ENCODE results near the gene CNTNAP3B.
"Not testable (repeated sequence)": the region's sequence is repeated elsewhere in the genome, so short reads cannot be mapped to it uniquely, and the experiment has no call there.

Gene CNTNAP3B

DNA sequence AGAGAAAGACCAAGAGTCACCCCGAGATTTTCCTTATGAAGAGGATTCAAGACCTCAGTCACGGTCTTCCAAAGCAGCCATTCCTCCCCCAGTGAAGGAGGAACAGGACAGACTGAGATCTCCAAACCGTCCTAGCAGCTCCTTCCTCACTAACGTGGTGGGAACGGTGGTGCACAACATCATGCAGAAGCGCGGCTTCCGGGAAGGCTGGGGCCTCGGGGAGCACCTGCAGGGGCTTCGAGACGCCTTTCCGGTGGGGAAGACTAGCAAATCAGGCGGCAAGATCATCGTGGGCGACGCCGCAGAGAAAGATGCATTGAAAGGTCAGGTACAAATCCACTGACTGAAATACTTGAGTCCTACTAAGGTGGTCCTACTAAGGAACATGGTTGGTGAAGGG is 154.3 kb downstream of the CNTNAP3B start:
- not testable (repeated sequence) for DNase-seq

DNA sequence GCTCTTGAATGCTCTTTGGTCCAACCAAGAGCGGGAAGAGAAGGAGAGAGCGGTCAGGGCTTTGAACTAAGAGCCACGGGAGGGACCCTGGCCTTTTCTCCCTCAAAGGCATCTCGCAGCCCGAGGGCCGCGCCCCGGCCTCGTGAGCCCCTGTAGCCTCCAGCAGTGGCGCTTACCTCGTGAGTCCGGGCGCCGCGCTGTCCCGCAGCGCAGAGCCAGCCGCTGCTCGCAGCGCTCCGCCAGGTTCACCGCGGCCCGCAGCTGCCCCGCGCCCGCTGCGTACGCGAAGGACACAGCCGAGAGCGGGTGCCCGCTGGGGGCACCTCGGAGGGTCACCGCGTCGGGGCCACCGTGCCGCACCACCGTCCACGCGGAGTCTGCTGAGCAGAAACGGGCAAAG is 176.2 kb downstream of the CNTNAP3B start:
- not testable (repeated sequence) for DNase-seq

DNA sequence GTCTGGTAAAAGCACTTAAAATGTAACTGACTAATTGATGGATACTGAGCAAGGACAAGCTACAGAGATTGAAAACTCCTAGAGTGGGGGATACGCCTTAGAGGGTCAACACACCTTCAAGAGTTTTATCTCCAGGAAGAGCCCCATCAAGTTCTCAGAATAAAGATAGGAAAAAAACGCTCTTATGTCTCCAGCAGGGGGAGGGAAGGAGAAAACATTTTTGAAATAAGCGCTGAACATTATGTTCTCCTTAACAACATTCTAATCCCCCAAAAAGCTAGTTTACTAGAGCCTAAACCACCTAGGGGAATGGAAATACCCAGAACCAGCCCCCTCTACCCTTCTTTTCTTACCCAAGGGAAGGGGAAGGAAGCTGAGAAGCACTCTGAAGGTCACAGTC is 187.5 kb downstream of the CNTNAP3B start:
- DNase-seq: not testable (repeated sequence)

DNA sequence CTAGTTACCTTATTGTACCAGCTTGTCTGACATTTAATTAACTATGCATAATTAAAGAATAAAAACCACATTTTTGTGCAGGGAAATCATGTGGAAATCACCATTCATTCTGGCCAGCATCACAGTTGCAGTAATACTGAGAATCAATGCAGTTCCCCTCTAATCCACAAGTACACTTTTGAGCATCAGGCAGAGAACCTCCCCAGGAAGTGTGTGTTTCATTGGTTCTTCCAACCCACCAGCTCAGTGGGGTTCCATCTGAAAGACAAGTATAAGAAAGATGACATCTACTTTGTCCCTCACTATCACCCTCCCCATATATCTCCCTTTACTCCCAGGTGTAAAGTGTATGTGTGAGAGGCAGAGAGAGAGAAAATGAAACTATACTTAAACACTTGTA is 191.1 kb downstream of the CNTNAP3B start:
- not testable (repeated sequence) for DNase-seq

DNA sequence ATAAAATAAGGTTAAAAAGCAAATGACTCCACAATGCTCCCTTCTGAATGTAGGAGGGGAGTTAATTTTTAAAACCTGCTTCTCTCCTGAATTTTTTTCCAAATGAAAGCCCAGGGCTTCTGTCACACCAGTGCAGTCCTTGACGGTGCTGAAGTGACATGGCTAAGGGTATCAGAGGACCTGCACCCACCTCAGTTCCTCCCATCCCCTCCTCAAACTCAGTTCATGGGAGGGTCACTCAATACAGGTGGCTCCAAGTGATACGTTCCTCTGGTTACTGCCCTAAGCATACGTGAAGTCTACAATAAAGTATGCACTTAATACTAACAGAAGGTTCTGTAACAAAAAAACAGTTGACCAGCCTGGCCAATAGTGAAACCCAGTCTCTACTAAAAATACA is 193.5 kb downstream of the CNTNAP3B start:
- not testable (repeated sequence) for DNase-seq

DNA sequence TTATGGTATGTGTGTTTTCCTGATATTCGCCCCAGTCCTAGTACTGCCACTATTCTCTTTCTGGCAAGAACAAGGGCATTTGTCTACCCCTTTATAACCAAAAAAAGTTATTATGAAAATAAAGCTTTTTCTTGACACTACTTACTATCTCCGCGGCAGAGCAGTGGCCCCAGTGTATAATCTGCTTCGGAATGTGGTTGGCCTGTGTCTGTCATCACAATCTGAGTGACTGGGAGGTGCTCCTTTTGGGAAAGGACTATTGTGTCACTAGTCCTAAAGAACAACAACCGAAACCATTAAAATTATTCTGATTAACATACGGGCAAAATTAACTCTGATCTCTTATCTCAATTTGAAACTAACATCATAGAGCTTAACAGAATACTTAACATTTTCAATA is 200.1 kb downstream of the CNTNAP3B start:
- DNase-seq: not testable (repeated sequence)

DNA sequence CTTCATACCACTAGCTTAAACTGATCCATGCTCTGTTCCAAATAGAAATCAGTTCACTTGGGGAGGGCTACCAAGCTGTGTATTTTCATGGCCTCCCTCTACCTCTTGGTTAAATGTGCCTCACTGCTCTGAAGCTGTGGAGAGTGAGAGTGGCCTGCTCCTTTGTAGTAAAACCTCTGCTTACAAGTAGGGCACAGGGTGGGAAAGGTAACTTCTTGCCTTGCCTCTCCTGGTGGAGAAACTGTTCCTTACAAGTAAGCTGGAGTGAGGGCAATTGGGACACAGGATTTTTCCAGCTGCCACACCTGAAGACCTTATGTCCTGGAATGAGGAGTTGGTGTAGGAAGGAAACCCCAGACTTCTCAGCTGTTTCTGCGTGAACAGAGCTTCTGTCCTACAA is 211.9 kb downstream of the CNTNAP3B start:
- not testable (repeated sequence) for DNase-seq

DNA sequence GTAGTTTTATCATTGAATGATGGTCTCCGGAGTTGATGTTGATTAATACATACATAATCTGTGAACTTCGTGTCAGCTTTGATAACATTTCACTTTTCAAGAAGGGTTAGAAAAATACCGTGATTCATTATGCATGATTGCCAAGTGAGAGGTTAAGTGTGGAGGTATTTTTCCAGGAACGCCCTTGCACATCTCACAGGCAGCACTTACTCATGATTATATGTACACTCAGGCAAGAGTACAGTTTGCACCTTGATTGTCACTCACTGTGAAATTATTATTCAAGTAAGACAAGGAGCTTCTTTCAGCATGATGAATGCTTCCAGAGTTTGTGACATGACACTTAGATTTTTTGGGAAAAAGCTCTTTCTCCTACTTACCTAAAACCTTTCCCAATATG is 223.7 kb downstream of the CNTNAP3B start:
- DNase-seq: not testable (repeated sequence)

DNA sequence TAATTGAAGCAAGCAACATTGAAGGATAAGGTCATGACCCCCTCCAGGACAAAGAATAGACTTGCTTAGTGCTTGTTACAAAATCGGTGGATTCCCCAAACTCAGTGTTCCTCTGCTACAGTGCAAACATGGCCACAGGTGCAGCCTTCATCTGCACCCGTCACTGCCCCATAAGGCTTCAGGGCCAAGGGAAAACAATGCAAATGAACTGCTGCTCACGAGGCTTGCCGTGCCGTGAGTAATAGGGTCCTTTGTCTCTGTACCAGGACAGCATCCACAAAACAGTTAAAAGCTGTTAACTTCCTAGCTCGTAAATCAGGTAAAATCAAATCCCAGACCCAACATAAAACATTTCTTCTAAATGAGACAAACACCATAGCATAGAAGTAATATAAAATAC is 226.5 kb downstream of the CNTNAP3B start:
- DNase-seq: not testable (repeated sequence)

DNA sequence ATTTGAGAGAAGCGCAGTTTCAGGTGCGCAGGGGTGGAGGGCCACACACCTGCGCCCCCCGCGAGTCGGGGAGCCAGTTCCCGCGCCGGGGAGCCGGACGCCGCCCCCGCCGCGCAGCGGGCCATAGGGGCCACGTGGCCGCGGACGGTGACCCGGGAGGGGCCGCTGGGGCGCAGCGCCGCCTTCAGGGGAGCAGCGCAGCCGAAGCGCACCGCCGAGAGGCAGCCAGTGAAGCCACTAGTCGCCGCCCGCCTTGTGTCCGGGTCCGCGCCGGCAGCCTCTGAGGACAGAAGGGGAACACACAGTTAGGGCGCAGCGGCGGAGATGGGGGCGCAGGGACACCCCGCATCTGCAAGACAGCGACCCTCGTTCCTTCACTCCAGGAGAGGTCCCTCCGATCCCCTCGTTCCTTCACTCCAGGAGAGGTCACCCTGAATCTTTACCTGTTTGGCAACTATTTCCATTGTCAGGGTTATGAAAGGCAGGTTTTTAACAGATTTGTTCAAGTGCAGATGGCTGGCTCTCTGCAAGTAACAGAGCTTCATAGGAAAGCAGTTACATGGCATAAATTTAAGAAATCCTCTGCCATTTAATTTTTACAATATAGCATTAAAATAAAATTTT is 230.4 kb downstream of the CNTNAP3B start:
- DNase-seq: not testable (repeated sequence)

DNA sequence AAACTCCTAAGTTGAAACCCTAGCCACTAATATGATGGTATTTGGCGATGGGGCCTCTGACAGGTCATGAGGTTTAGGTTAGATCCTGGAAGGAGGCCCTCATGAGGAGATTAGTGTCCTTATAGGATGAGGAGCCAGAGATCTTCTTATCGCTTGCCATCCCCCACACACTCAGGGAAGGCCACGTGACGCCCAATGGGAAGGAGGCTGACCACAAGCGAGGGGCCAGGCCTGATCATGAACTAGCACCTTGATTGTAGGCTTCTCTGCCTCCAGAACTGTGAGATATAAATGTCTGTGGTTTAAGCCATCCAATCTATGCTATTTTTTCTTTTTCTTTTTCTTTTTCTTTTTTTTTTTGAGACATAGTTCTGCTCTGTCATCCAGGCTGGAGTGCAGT is 254.7 kb downstream of the CNTNAP3B start:
- not testable (repeated sequence) for DNase-seq

DNA sequence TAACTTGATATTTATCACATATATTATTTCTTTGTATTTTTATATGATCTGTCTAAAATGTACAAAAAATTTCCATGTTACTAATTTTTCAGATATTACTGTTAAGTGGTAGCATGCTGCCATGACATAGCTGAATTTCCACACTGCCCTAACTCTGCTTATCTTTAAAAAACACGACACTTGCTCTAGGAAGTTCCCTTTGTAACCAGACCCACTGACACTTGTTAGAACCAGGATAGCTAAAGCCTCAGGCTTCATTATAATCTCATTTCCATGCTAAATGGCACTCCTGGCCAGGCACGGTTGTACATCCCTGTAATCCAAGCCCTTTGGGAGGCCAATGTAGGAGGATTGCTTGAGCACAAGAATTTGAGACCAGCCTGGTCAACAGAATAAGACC is 273.8 kb downstream of the CNTNAP3B start:
- not testable (repeated sequence) for DNase-seq

DNA sequence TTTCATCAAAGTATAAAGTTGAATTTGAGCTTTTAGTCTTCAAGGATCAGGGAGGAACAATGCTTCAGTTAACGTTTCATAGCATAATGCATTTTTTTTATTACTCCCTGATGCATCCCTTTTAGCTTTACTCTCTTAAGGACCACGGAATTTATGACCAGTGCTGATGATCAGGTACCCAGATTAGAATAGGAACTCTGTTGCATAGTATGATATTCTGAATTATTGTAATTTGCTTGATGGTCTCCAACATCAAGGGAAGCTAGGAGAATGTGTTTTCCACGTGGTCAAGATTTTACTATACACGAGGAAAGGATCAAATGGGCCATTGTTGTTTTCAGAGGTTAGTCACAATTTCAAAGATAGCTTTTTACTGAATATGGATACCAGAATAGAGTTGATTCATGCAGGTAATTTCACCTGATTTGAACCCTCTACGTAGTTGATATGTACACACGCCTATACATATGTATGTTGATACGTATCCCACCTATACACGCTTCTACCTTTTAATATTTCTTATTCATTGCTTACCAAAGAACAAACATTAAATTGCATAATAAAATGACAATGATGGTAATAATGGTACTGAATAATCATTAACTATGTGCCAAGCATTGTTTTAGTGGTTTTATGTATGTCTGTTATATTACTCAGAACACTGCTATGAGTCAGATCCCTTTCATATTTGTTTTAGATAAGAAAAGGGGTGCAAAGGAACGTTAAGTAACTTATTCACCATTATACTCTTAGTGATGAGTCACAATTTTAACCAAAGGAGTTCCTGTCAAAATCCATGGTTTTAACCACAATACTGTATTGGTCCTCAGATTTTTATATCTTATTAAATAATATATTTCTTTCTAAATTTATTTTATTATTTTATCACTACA is 277.1 kb downstream of the CNTNAP3B start:
- not testable (repeated sequence) for DNase-seq

DNA sequence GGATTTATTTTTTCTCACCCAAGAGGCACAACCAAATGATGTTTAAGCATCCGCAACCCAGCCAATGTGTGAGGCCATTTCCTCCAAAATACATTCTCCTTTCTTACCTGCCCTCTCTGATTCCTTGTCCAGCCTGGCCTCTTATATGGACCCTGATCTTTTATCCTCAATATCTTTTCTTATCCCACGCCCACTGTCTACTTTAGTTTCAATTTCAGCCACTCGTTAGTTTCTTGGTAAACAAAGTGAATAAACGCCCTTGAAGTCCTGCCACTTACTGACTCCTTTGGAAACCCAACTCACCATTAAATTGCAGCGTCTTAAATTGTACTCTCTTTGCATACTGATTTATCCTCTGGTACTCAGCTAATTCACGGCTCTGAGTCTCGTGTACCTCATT is 281.4 kb downstream of the CNTNAP3B start:
- not testable (repeated sequence) for DNase-seq
